KOPT-K1 (cell line): ENCODE data around the gene AMFR.
"Not testable (repeated sequence)": the region's sequence is repeated elsewhere in the genome, so short reads cannot be mapped to it uniquely, and the experiment has no call there.

Experiments
- H3K27ac ChIP-seq: fragments of 200-600 bp; sonication (generic); 2 replicates; pipeline ENCODE4 v1.5.1; 2016; ENCODE audit warnings: antibody characterized with exemption, mild to moderate bottlenecking, low read depth, low read length; ENCODE audit not compliant: poor library complexity, severe bottlenecking
- H3K36me3 ChIP-seq: fragments of 200-600 bp; sonication (generic); 2 replicates; pipeline ENCODE4 v1.5.1; 2017; ENCODE audit warnings: antibody characterized with exemption, mild to moderate bottlenecking, low read length, moderate library complexity; ENCODE audit not compliant: insufficient read depth
- H3K9me3 ChIP-seq: fragments of 200-600 bp; sonication (generic); 2 replicates; pipeline ENCODE4 v1.5.1; 2017; ENCODE audit warnings: antibody characterized with exemption, low read length, mild to moderate bottlenecking; ENCODE audit not compliant: insufficient read depth, poor library complexity, severe bottlenecking

The AMFR gene

GRCh38 chr16:56384074-56384721, 41.1 kb downstream of the AMFR start:
- no peak overlapping the region for H3K27ac ChIP-seq
- H3K36me3 ChIP-seq = peaks cover 97% of the 10 kb centered on the region
- peaks cover 30% of the 10 kb centered on the region for H3K9me3 ChIP-seq

GRCh38 chr16:56382901-56383355, 42.4 kb downstream of the AMFR start:
- H3K27ac ChIP-seq = no peak overlapping the region
- peaks cover 33% of the 10 kb centered on the region for H3K9me3 ChIP-seq
- peaks cover 91% of the 10 kb centered on the region for H3K36me3 ChIP-seq

GRCh38 chr16:56382459-56382858, 42.9 kb downstream of the AMFR start:
- no peak overlapping the region for H3K27ac ChIP-seq
- H3K36me3 ChIP-seq = peaks cover 87% of the 10 kb centered on the region
- H3K9me3 ChIP-seq = peaks cover 33% of the 10 kb centered on the region

DNA sequence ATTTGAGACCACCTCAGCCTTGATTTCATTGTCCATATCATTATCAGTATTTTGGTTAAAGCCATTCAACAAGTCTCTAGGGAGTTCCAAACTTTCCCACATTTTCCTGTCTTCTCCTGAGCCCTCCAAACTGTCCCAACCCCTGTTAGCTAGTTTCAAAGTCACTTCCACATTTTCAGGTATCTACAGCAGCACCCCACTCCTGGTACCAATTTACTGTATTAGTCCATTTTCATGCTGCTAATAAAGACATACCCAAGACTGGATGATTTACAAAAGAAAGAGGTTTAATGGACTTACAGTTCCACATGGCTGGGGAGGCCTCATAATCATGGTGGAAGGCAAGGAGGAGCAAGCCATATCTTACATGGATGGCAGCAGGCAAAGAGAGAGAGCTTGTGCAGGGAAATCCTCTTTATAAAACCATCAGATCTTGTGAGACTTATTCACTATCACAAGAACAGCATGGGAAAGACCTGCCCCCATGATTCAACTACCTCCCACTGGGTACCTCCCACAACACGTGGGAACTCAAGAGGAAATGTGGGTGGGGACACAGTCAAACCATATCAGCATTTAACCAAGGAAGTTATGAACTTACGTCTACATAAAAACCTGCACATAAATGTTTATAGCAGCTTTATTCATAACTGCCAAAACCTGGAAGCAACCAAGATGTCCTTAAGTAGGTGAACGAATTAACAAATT, 44.4 kb downstream of the AMFR start:
- H3K9me3 ChIP-seq = peaks cover 33% of the 10 kb centered on the region
- H3K27ac ChIP-seq = not testable (repeated sequence)
- peaks cover 73% of the 10 kb centered on the region for H3K36me3 ChIP-seq

DNA sequence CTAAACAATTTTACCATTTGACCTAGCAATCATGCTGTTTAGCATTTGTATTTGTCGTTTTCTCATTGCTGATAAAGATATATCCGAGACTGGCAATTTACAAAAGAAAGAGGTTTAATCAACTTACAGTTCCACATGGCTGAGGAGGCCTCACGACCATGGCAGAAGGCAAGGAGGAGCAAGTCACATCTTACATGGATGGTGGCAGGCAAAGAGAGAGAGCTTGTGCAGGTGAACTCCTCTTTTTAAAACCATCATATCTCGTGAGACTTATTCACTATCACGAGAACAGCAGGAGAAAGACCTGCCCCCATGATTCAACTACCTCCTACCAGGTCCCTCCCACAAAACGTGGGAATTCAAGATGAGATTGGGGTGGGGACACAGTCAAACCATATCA, 46.3 kb downstream of the AMFR start:
- Histone ChIP-seq H3K9me3 (peaks cover 33% of the 10 kb centered on the region), H3K36me3 (peaks cover 65% of the 10 kb centered on the region)
- not testable (repeated sequence) for H3K27ac ChIP-seq

DNA sequence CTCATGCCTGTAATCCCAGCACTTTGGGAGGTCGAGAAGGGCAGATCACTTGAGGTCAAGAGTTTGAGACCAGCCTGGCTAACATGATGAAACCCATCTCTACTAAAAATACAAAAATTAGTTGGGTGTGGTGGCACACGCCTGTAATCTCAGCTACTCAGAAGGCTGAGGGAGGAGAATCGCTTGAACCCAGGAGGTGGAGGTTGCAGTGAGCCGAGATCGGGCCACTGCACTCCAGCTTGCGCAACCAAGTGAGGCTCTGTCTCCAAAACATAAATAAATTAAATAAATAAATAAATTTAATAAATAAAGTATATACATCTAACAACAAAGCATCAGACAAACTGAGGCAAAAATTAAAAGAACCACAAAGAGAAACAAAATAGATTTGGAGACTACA, 49.6 kb downstream of the AMFR start:
- Histone ChIP-seq H3K36me3 (peaks cover 42% of the 10 kb centered on the region), H3K9me3 (peaks cover 19% of the 10 kb centered on the region)
- H3K27ac ChIP-seq = not testable (repeated sequence)

- peaks cover 34% of the 10 kb centered on the region for H3K36me3 ChIP-seq
- H3K9me3 ChIP-seq = no peaks in the 10 kb centered on the region
- no peak overlapping the region for H3K27ac ChIP-seq
Observed at GRCh38 chr16:56373003-56373402, 52.3 kb downstream of the AMFR start.

GRCh38 chr16:56372013-56372634, 53.2 kb downstream of the AMFR start:
- Histone ChIP-seq H3K27ac (peak overlapping the region; percentile 16), H3K36me3 (peaks cover 42% of the 10 kb centered on the region), H3K9me3 (no peaks in the 10 kb centered on the region)

DNA sequence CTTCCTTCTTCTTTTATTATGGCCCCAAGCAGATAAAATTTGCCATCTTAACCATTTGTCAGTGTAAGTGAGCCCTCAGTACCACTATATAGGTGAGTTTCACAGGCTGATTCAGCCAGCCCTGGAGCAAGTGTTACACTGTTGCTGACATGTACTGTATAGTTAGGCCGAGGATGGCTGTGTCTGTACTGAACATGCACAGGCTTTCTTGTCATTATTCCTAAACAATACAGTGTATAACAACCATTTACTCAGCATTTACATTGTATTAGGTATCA, 53.7 kb downstream of the AMFR start:
- H3K36me3 ChIP-seq = peaks cover 48% of the 10 kb centered on the region
- no peak overlapping the region for H3K27ac ChIP-seq
- no peaks in the 10 kb centered on the region for H3K9me3 ChIP-seq

DNA sequence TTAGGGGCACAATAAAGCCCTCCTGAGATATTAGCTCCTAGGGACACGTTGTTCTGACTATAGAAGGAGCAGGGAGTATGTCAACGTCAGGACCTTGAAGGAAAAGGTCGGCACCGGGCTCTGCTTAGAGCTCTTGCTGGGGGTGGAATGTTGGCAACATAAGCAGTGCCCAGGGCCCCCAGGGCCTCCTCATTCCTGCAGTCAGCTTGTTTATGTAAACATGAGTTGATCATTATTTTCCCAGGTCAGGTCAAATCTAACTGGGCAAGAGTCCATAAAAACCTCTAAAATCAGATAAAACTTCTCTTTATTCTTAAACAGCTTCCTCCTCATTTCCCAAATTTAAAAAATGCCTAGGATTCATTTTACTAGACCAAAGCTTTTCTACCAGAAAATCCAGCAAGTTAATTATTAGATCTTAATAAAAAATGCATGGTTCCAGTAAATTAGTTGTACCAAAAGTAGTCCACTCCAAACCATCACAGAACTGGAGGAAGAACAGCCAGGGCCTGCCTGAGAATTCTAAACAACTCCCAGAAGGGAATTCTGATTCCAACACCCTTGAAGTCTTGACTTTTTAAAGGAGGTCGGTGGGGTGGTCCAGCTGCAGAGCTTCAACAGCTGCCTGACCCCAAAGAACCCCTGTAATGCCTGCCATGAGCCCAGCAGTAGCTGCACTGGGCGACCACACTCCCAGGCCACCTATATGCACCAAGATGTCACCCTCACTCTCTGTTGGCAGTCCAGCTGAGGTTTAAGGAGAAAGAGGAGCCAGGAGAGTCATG, 54.3 kb downstream of the AMFR start:
- Histone ChIP-seq H3K9me3 (no peaks in the 10 kb centered on the region), H3K36me3 (peaks cover 52% of the 10 kb centered on the region), H3K27ac (no peak overlapping the region)

GRCh38 chr16:56370185-56370874, 55.0 kb downstream of the AMFR start:
- peaks cover 55% of the 10 kb centered on the region for H3K36me3 ChIP-seq
- H3K9me3 ChIP-seq = no peaks in the 10 kb centered on the region
- H3K27ac ChIP-seq = no peak overlapping the region

DNA sequence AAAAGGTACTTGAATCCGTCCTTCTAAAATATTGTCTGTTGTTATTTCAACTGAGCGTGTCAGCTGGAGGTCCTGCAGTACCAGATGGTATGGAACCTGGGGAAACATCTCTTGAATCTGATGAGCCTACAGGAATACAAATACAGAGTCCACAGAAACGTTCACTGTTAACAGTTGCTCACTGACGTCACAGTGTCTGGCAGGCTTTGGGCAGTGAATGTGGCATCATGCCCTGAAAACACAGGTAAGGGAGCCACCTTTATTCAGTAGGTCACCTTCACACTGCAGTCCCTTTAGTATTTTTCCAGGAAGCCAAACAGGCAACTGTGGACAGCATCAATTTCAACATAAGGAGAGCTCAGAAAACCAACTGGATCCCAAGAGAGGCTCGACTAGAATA, 56.1 kb downstream of the AMFR start:
- peaks cover 56% of the 10 kb centered on the region for H3K36me3 ChIP-seq
- H3K9me3 ChIP-seq = no peaks in the 10 kb centered on the region
- H3K27ac ChIP-seq = no peak overlapping the region

GRCh38 chr16:56368545-56368944, 56.8 kb downstream of the AMFR start:
- peaks cover 59% of the 10 kb centered on the region for H3K36me3 ChIP-seq
- H3K9me3 ChIP-seq = no peaks in the 10 kb centered on the region
- no peak overlapping the region for H3K27ac ChIP-seq

DNA sequence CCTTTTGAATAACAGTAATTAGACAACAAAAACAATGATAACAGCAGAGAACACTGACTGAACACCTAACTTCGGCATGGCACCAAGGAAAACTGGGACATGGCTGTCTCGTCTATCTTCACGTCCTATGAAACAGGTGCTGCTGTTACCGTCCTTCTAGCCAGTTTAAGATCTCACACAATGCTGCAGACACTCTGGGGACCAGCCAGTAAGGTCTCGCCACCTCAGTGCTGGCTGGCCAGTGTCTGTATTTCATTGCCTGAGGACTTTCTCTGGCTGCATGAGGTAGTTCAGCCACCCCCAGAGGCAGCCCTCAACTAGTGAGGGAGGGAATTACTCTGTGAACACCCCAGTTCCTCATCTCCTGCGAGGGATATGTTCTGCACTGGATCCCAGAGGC, 57.6 kb downstream of the AMFR start:
- Histone ChIP-seq H3K27ac (no peak overlapping the region), H3K36me3 (peaks cover 61% of the 10 kb centered on the region), H3K9me3 (no peaks in the 10 kb centered on the region)

DNA sequence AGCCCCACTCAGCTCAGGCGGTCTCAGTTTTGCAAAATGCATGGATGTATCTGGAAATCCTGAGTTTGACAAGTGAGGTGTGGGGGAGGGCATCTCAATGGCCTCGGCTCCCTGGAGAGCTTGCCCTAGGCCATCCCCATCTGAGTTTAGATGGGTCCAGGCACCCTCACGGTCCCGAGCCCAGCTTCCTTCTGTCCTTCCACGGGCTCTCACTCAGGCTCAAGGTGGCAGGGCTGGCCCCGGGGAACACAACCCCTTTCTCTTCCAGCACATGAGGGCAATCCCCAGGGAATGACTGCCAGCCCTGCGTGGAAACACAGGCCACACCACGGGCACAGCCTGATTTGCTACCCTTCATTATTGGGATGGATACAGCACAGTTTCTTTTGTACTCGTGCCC, 58.4 kb downstream of the AMFR start:
- Histone ChIP-seq H3K36me3 (peaks cover 69% of the 10 kb centered on the region), H3K27ac (no peak overlapping the region), H3K9me3 (no peaks in the 10 kb centered on the region)
